Measurements from ENCODE around the gene PDXDC1.
A peak's percentile ranks its signal among the peaks of the same experiment; 100 is the strongest.
"Not testable (repeated sequence)": the region's sequence is repeated elsewhere in the genome, so short reads cannot be mapped to it uniquely, and the experiment has no call there.

PDXDC1 gene, protein sequence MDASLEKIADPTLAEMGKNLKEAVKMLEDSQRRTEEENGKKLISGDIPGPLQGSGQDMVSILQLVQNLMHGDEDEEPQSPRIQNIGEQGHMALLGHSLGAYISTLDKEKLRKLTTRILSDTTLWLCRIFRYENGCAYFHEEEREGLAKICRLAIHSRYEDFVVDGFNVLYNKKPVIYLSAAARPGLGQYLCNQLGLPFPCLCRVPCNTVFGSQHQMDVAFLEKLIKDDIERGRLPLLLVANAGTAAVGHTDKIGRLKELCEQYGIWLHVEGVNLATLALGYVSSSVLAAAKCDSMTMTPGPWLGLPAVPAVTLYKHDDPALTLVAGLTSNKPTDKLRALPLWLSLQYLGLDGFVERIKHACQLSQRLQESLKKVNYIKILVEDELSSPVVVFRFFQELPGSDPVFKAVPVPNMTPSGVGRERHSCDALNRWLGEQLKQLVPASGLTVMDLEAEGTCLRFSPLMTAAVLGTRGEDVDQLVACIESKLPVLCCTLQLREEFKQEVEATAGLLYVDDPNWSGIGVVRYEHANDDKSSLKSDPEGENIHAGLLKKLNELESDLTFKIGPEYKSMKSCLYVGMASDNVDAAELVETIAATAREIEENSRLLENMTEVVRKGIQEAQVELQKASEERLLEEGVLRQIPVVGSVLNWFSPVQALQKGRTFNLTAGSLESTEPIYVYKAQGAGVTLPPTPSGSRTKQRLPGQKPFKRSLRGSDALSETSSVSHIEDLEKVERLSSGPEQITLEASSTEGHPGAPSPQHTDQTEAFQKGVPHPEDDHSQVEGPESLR

DNA sequence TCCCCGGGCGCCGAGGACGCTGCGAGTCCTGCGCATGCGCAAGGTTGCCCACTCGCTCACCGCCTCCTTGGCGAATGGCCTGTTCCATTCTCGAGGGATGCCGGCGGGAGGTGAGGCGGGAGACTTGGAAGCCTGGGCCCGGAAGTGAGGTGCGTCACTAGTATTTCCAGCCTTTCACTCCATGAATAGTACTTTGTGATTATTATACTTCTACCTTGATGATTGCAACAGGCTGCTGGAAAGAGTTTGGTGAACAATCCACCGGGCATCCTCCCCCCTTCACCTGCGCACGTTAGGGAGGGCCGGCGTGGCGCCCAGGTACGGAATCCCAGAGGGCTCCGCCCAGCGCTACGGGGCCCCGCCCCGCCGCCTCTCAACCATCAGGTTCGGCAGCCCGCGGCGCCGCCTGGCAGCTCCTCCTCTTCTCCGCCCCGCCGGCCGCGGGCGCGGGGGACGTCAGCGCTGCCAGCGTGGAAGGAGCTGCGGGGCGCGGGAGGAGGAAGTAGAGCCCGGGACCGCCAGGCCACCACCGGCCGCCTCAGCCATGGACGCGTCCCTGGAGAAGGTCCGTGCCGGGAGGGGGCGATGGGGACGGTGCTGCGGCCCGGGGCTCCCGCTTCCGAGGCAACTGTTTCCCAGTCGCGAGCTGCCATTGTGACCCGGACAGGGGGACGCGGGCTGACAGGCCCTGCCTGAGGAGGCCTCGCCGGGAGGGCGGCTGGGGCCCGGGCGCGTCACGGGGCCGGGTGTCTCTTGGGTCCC lies at the start of gene PDXDC1:
Gene PDXDC1, plus strand, starts transcription at position 371 of the 762 bp plus-strand sequence. Its CDS starts 174 bp downstream, at position 545.
- peak; percentile 96 for DNase-seq (ENCODE audit: low spot score)

DNA sequence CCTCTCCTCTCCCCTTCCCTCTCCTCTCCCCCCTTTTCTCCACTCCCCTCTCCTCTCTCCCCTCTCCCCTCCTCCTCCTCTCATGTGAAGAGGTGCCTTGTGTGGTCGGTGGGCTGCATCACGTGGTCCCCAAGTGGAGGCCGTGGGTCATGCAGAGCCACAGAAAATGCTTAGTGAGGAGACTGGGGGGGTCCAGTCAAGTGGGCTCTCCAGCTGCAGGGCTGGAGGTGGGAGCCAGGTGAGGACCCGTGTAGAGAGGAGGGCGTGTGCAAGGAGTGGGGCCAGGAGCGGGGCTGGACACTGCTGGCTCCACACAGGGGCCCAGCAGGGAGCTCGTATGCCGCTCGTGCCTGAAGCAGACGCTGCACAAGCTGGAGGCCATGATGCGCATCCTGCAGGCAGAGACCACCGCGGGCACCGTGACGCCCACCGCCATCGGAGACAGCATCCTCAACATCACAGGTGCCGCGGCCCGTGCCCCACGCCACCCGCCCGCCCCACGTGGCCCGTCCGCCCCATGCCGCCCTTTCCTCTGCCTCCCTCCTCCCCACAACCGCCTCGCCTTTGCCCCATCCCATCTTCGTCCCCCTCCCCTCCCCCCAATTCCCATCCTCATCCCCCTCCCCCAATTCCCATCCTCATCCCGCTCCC lies 46.6 kb upstream of the PDXDC1 start:
- DNase-seq (ENCODE audit: low spot score) = not testable (repeated sequence)

DNA sequence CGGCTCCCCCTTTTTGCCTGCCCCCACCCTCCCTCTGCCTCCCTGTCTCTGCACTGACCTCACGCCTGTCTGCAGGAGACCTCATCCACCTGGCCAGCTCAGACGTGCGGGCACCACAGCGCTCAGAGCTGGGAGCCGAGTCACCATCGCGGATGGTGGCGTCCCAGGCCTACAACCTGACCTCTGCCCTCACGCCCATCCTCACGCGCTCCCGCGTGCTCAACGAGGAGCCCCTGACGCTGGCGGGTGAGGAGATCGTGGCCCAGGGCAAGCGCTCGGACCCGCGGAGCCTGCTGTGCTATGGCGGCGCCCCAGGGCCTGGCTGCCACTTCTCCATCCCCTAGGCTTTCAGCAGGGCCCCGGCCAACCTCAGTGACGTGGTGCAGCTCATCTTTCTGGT lies 45.6 kb upstream of the PDXDC1 start:
- DNase-seq (ENCODE audit: low spot score) = not testable (repeated sequence)

DNA sequence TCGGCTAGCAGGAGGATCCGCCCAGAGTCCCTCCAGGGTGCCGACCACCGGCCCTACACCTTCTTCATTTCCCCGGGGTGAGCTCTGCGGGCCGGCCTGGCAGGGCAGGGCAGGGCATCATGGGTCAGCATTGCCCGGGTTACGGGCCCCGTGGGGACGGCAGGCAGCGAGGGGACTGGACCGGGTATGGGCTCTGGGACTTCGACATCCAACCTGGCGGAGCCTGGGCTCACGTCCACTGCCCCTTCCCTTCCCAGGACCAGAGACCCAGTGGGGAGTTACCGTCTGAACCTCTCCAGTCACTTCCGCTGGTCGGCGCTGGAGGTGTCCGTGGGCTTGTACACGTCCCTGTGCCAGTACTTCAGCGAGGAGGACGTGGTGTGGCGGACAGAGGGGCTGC lies 44.6 kb upstream of the PDXDC1 start:
- DNase-seq (ENCODE audit: low spot score) = not testable (repeated sequence)

DNA sequence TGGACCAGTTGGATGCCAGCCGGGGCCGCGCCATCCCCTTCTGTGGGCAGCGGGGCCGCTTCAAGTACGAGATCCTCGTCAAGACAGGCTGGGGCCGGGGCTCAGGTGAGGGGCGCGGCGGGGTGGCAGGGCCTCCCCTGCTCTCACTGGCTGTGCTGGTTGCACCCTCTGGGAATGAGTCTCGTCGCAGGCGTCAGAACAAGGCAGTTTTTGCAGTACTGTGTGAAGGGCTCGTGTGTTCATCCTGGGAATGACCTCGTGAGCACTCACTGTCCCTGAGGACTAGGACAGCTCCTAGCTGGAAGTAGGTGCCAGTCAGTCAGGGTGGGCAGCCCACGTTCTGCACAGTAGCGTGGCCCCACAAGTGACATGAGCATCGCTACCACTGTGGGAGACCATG lies 43.9 kb upstream of the PDXDC1 start:
- DNase-seq (ENCODE audit: low spot score) = not testable (repeated sequence)

DNA sequence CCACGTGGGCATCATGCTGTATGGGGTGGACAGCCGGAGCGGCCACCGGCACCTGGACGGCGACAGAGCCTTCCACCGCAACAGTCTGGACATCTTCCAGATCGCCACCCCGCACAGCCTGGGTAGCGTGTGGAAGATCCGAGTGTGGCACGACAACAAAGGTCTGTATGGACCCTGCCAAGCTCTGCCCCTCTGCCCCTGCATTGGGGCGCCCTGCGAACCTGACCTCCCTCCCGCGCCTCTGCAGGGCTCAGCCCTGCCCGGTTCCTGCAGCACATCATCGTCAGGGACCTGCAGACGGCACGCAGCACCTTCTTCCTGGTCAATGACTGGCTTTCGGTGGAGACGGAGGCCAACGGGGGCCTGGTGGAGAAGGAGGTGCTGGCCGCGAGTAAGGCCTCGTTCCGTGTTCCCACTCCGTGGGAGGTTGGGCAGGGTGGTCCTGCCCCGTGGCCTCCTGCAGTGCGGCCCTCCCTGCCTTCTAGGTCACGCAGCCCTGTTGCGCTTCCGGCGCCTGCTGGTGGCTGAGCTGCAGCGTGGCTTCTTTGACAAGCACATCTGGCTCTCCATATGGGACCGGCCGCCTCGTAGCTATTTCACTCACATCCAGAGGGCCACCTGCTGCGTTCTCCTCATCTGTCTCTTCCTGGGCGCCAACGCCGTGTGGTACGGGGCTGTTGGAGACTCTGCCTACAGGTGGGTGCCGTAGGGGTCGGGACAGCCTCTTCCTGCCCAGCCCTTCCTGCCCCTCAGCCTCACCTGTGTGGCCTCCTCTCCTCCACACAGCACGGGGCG lies 42.0 kb upstream of the PDXDC1 start:
- not testable (repeated sequence) for DNase-seq (ENCODE audit: low spot score)

DNA sequence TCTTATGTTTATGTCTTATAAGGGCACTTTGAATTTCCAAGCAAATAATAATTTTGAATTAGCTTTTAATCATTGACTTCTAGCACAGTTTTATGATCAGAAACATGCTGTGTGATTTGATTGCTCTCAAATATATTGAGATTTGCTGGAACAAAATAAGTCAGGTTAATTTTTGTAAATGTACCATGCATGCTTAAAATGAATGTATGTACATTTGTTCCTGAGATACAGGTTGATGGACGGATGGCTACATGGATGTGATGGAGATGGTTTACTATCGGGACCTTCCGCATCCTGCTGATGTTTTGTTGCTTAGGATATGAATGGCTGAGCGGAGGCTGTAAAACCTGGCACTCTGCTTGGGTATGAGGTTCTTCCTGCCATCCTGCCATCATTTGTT lies 37.7 kb upstream of the PDXDC1 start, which contains the start of gene NPIPA1:
Gene NPIPA1, plus strand, starts transcription at position 301 of the 400 bp plus-strand sequence. Its CDS starts 0 bp downstream, at position 301.
- not testable (repeated sequence) for DNase-seq (ENCODE audit: low spot score)

DNA sequence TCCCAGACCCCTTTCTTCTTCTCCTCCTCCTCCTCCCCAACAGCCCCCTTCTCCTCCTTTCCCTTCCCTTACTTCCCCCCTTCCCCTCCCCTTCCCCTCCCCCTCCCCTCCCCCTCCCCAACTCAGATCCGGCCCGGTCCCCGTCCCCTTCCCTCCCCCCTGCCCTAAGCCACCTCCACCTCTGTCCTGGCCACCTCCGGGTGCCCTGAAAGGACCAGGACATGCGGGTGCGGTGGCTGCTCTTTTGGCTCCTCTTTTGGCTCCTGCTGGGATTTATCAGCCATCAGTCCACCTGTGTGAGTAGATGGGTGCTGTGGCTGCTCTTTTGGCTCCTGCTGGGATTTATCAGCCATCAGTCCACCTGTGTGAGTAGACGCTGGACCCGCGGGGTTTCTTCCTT lies 36.8 kb upstream of the PDXDC1 start:
- DNase-seq (ENCODE audit: low spot score) = not testable (repeated sequence)

DNA sequence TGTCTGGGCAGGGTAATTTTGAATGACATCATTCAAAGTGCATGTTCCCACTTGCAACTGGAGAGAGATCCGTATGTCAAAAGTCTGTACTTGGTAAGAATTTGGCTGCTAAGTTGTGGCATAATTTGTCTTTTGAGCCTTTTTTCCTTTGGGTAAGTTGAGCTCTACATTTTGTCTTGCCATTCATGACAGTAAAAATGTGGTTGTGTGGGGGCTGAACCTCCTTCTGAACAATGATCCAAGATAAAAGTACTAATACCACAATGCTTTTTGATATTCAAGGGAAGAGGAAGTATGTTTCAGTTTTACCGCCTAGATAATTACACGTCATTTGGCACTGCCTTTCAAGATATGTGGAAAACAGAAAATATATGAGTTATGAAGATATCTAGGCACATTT lies 32.1 kb upstream of the PDXDC1 start:
- DNase-seq (ENCODE audit: low spot score) = not testable (repeated sequence)

DNA sequence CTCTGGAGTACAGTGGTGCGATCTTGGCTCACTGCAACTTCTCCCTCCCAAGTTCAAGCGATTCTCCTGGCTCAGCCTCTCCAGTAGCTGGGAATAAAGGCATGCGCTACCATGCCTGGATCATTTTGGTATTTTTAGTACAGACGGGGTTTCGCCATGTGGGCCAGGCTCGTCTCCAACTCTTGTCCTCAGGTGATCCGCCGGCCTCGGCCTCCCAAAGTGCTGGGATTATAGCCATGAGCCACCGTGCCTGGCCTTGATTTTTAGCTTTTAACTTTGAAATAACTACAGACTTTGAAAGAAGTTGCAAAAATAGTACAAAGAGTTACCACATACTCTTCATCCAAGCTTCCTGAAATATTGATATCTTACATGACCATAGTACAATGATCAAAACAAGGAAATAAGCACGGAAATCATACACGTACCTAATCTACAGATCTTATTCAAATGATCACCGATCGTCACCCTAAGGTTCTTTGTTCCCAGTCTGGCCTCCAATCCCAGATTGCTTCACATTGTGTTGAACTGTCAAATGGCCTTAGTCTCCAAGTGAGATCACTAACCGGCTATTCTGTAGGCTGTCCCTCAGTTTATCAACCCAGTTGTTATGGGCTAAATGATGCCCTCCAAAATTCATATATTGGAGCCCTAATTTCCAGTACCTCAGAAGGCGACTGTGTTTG lies 19.1 kb upstream of the PDXDC1 start:
- no peak for DNase-seq (ENCODE audit: low spot score)

DNA sequence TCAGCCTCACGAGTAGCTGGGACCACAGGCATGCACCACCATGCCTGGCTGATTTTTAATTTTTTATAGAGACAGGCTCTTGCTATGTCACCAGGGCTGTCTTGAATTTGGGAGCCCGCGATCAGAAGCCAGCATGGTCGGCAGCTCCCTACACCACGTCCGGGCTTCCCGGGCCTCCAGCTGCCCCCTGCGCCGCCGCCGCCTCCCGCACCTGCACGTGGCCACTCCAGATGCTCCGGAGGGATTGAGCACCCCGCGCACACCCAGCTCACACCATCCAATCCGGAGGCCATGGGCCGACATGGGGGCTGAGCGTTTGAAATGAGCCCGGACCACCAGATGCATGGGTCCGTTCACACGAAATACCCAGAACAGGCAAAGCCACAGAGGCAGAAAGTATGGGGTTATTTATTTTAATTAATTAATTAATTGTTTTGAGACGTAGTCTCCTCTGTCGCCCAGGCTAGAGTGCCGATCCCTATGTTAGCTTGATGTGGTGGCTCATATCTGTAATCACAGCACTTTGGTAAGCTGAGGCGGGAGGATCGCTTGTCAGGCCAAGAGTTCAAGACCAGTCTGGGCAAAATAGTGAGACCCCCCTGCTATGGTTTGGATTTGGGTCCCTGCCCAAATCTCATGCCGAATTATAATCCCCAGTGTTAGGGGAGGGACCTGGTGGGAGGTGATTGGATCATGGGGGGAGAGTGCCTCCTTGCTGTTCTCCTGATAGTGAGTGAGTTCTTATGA lies 17.1 kb upstream of the PDXDC1 start:
- DNase-seq (ENCODE audit: low spot score) = no peak

DNA sequence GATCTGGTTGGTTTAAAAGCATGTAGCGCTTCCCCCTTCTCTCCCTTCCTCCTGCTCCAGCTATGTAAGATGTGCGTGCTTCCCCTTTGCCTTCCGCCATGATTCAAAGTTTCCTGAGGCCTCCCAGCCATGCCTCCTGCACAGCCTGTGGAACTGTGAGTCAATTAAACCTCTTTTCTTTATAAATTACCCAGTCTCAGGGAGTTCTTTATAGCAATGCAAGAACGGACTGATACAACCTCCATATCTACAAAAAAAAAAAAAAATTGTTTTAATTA lies 16.6 kb upstream of the PDXDC1 start:
- no peak for DNase-seq (ENCODE audit: low spot score)

DNA sequence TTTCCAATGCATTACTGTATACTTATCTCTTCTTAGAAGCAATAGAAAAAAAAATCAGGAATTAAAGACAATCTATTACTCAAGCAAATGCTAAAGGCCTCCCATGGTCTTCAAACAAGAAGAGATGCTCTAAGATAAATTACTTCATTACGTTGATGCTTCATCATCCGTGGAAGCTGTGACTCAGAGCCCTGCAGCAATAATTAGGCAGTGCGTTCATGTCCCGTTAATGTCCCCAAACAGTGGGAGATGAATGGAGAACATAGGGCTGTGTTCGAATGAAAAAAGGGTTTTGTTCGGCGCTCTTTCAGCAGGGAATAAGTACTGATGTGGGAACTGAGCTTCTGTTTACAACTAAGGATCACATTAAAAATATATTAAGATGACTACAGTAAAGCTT lies 15.9 kb upstream of the PDXDC1 start:
- DNase-seq (ENCODE audit: low spot score) = no peak

DNA sequence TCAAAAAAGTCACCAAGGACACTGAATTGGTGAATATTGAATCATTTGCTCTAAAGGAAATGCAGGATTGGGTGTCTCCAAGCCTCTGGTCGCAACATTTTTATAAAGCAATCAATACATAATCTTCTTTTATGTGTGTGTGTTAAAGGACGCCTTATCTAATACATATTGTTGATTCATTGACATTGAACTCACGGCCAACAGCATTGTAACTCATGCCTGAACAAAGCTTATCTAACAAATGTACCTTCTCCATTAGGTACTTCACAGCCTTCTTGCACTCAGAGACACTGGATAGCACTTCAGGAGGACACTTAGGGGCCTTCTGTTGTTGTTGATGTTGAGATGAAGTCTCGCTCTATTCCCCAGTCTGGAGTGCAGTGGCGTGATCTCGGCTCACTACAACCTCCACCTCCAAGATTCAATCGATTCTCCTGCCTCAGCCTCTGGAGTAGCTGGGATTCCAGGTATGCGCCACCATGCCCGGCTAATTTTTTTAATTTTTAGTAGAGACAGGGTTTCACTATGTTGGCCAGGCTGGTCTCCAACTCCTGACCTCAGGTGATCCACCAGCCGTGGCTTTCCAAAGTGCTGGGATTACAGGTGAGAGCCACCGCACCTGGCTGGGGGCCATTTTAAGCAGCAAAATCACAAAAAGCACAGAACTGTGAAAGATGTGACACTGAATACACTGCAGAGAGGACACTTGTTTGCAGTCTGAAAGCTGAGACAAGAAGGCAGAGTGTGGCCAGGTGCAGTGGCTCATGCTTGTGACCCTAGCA lies 13.2 kb upstream of the PDXDC1 start:
- DNase-seq (ENCODE audit: low spot score) = no peak

DNA sequence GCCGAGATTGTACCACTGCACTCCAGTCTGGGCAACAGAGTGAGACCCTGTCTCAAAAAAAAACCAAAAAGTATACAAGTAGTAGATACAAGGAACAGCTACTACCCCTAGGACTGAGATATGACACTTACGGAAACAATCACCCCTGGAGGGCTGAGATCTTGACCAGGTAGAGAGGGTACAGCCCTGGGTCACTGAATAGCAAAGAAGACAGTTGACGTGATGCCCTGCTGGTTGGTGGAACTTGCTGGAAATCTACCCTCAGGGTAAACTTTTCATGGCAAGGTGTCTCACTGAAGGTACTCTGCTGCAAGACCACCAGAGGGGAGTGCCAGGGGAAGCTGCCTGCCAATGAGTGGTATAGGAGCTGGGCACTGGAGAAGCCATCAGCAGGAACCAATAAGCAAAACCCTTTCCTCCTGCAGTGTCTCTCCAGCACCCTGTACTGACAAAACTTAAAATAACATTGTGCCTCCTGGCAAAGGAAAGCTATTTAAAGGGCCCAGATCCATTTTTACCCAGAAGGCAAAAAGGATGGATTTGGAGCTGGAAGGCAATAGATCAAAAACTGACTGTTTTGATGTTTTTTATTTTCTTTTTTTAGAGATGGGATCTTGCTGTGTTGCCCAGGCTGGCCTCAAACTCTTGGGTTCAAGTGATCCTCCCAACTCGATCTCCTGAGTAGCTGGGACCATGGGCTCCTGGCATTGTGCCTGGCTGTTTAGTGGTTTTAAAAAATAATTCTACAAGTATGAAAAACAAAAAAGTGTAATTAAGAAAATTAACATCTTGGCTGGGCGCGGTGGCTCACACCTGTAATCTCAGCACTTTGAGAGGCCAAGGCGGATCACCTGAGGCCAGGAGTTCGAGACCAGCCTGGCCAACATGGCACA lies 11.3 kb upstream of the PDXDC1 start:
- no peak for DNase-seq (ENCODE audit: low spot score)

DNA sequence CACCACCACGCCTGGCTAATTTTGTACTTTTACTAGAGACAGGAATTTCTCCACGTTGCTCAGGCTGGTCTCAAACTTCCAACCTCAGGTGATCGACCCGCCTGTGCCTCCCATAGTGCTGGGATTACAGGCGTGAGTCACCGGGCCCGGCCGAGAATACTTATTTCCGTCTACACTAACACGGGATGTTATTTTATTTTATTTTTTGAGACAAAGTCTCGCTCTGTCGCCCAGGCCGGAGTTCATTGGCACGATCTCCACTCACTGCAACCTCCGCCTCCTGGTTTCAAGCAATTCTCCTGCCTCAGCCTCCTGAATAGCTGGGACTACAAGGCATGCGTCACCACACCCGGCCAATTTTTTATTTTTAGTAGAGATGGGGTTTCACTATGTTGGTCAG lies 9.5 kb upstream of the PDXDC1 start:
- DNase-seq (ENCODE audit: low spot score) = no peak

DNA sequence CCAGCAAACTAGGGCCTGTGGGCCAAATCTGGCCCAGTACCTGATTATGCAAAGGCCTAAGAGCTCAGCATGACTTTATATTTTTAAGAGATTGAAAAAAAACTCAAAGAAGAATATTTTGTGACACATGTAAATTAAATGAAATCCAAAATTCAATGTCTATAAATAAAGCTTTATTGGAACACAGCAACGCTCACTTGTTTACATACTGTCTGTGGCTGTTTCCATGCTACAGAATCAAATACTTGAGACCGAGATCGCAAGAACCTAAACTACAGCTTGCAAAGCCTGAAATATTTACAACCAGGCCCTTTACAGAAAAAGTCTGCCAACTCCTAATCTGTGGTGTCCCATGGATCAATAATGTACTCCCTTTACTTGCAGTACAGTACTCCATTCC lies 5.0 kb upstream of the PDXDC1 start:
- DNase-seq (ENCODE audit: low spot score) = not testable (repeated sequence)

DNA sequence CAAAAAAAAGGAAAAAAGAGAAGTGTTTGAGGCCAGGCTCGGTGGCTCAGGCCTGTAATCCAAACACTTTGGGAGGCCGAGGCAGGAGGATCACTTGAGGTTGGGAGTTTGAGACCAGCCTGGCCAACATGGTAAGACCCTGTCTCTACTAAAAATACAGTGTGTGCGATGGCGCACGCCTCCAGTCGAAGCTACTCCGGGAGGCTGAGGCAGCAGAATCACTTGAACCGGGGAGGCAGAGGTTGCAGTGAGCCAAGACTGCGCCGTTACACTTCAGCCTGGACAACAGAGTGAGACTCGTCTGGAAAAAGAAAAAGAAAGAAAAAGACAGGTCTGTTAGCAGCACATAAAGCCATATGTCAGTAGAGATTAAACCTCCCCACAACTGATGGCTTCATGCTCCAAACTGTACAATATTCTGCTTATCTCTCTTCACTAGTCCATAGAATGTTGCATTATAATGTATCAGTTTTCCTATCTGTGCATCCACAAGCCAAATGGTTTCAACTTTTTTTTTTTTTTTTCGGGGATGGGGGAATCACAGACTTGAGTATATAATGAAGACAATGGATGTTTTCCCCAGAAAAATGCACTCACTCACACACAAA lies 3.1 kb upstream of the PDXDC1 start:
- not testable (repeated sequence) for DNase-seq (ENCODE audit: low spot score)

Measured in activated CD4-positive, alpha-beta T cell treated with anti-CD3 and anti-CD28 coated beads, Interleukin-2, Interleukin-4, amounts not matched to agents 100 ng/mL and 50 ng/mL, durations not matched to agents 16 hours and 8 hours (primary cell).